Activated T-cell treated with anti-CD3 and anti-CD28 coated beads, Interleukin-2, amount 50 U/mL, for 72 hours (primary cell): ENCODE measurements around the gene UBE3B. TPM values are rescaled to one million over a fixed set of nuclear protein-coding genes. Genes with fewer than 3 reads are reported as not detected.
A peak's percentile ranks its signal among the peaks of the same experiment; 100 is the strongest.

ENCODE experiments used
- ATAC-seq, 2 donors: fragments of 150-1000 bp; cut with Tn5 transposase; replicated peaks in 1 of 2; 2 replicates each; pipeline ENCODE4 v1.10.0; 2021; ENCODE audit warnings: moderate library complexity in 2 of 2, mild to moderate bottlenecking in 1 of 2
- DNase-seq, 2 donors: peaks; one replicate each; pipeline ENCODE4 v3.0.0; 2021 to 2022; ENCODE audit warnings: mixed read lengths in 1 of 2
- H3K27ac Mint-ChIP-seq: one replicate; pipeline ENCODE4 v1.8.0; 2022; ENCODE audit warnings: mild to moderate bottlenecking, moderate library complexity, mixed read lengths
- H3K27me3 Mint-ChIP-seq: one replicate; pipeline ENCODE4 v1.8.0; 2022; ENCODE audit warnings: low read depth, mixed read lengths
- H3K36me3 Mint-ChIP-seq, 2 donors: one replicate each; pipeline ENCODE4 v1.8.0; 2022; ENCODE audit warnings: mixed read lengths in 2 of 2, mild to moderate bottlenecking in 1 of 2; ENCODE audit not compliant: insufficient read depth in 2 of 2
- H3K4me1 Mint-ChIP-seq: one replicate; pipeline ENCODE4 v1.8.0; 2022; ENCODE audit warnings: low read depth, mixed read lengths
- H3K4me3 Mint-ChIP-seq, 2 donors: one replicate each; pipeline ENCODE4 v1.8.0; 2022; ENCODE audit warnings: mild to moderate bottlenecking in 2 of 2, mixed read lengths in 2 of 2, moderate library complexity in 2 of 2
- H3K9me3 Mint-ChIP-seq, 2 donors: one replicate each; pipeline ENCODE4 v1.8.0; 2022; ENCODE audit warnings: mixed read lengths in 2 of 2
- total RNA-seq, 2 donors: library from RNA; stranded (reverse); gene quantifications; one replicate each; pipeline ENCODE4 v1.2.3, GENCODE V29; 2022

The UBE3B gene
- total RNA-seq, 2 donors from 2014 or later: 37.4 to 37.6 TPM

DNA sequence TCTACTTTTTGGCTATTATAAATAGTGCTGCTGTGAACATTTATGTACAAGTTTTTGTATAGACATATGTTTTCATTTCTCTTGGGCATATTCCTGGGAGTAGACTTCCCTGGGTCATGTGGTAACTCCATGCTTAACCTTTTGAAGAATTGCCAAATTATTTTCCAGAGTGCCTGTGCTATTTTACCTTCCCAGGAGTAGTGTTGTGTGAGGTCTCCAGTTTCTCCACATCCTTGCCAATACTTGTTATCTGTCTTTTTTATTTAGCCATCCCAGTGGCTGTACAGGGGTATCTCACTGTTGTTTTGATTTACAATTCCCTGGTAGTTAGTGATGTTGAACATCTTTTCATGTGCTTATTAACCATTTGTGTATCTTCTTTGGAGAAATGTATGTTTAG, 18.9 kb downstream of the UBE3B start:
- H3K36me3 Mint-ChIP-seq: peaks cover 4 to 13% of the 10 kb centered on the region in 2 donors

DNA sequence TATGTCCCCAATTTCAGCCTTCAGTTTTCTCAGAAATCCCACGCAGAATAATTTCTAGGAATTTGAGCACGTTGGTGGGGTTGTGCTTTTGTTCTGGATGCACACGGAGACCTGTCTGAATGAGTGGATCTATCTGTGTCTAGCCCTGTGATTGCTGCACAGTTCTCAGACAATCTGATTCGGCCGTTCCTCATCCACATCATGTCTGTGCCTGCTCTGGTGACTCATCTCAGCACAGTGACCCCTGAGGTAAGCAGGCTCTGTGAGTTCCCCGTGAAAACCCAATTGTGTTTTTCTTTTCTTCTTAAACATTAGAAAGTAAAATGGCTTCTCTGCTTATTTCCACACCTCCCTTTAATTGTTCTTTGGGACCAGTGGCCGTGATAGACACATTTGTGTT, 20.2 kb downstream of the UBE3B start:
- H3K4me1 Mint-ChIP-seq: no peaks in the 10 kb centered on the region
- peak overlapping the region; percentile 21 for H3K27ac Mint-ChIP-seq
- ATAC-seq (no peak), DNase-seq (no peak)
- H3K9me3 Mint-ChIP-seq: no peaks in the 10 kb centered on the region
- no peak overlapping the region for H3K4me3 Mint-ChIP-seq
- no peaks in the 10 kb centered on the region for H3K27me3 Mint-ChIP-seq
- H3K36me3 Mint-ChIP-seq: peaks cover 4 to 13% of the 10 kb centered on the region in 2 donors

More for the DNA sequence above, 18.9 kb downstream of the UBE3B start:
- H3K27me3 Mint-ChIP-seq: no peaks in the 10 kb centered on the region
- no peaks in the 10 kb centered on the region for H3K9me3 Mint-ChIP-seq
- no peaks in the 10 kb centered on the region for H3K4me1 Mint-ChIP-seq
- H3K27ac Mint-ChIP-seq: no peak overlapping the region
- DNase-seq: no peak
- ATAC-seq: no peak
- no peak overlapping the region for H3K4me3 Mint-ChIP-seq

DNA sequence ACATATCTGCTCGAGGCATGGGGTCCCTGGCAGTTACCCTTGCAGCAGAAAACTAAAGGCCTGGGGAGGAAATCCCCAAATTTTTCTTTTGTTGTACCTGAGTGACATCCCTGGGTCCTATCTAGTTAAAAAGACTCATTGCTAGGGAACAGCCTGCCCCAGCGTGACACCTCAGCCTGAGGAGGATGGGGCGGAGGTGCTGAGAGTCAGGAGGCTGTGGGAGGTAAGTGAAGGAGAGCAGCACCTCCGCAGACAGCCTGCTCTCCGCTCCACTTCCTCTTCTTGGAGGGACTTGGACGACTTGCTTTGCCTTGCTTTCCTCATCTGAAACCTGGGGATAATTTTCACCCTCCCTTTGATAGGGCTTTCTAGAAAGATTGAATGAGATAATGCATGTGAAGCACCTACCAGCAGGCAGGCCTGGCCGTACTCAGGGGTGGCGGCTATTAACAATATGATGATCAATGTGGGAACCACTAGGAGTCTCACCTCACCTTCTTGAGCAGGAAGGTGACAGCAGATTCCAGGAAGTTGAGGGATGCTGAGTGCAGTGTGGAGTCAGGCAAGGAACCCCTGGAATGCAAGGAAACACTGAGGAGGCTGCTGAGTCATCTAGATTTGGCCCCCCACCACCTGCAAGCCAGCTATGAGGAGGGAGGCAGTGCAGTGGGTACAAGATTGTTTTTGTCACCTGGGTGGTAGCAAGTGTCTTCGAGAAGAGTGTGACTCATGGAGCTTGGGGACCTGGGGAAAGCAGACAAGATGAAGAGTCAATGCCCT, 23.2 kb downstream of the UBE3B start:
- no peak overlapping the region for H3K27ac Mint-ChIP-seq

DNA sequence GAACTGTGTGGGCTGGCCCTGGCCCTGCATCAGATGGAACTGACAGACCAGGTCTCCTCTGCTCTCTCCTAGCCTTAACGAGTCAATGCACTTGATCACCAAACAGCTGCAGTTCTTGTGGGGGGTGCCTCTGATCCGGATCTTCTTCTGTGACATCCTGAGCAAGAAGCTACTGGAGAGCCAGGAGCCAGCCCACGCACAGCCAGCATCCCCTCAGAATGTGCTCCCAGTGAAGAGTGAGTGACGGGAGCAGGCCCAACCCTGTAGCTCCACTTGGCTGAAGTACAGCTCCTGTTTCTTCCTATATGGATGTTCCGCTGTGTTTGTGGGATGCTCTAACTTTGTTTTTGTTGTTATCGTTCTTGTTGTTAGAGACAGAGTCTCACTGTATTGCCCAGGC, 23.9 kb downstream of the UBE3B start:
- no peak overlapping the region for H3K4me3 Mint-ChIP-seq
- H3K27ac Mint-ChIP-seq: no peak overlapping the region
- H3K36me3 Mint-ChIP-seq: peaks cover 5 to 18% of the 10 kb centered on the region in 2 donors

More for the DNA sequence above, 23.2 kb downstream of the UBE3B start:
- Mint-ChIP-seq H3K4me3 (no peak overlapping the region), H3K4me1 (no peaks in the 10 kb centered on the region), H3K36me3 (peaks cover 5 to 18% of the 10 kb centered on the region in 2 donors), H3K9me3 (no peaks in the 10 kb centered on the region), H3K27me3 (no peaks in the 10 kb centered on the region)
- ATAC-seq: no peak
- DNase-seq: no peak

DNA sequence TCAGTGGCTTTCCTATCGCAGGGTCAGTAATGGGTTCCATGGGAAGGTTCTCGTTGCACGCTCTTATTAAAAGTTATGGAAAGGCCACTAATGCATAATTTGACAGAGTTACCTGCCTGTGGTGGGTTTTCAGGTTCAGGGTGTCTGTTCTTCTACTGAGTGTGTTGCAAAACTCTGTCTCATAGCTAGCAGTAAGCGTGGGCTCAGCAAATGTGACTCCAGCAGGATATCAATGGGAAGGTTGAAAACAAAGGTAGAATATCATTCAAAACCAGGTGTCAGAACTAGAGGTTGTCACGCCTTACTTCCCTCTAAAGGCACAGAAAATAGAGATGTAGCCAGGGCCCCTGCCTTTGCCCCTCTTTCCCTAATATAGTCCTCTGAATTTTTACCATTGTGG, 24.9 kb downstream of the UBE3B start:
- ATAC-seq: no peak
- H3K9me3 Mint-ChIP-seq: no peaks in the 10 kb centered on the region
- H3K27me3 Mint-ChIP-seq: no peaks in the 10 kb centered on the region
- H3K4me1 Mint-ChIP-seq: no peaks in the 10 kb centered on the region
- no peak overlapping the region for H3K27ac Mint-ChIP-seq
- H3K36me3 Mint-ChIP-seq: peaks cover 5 to 18% of the 10 kb centered on the region in 2 donors
- H3K4me3 Mint-ChIP-seq: no peak overlapping the region
- DNase-seq: no peak

More for the DNA sequence above, 23.9 kb downstream of the UBE3B start:
- Mint-ChIP-seq H3K27me3 (no peaks in the 10 kb centered on the region), H3K4me1 (no peaks in the 10 kb centered on the region), H3K9me3 (no peaks in the 10 kb centered on the region)
- ATAC-seq: no peak
- DNase-seq: no peak

DNA sequence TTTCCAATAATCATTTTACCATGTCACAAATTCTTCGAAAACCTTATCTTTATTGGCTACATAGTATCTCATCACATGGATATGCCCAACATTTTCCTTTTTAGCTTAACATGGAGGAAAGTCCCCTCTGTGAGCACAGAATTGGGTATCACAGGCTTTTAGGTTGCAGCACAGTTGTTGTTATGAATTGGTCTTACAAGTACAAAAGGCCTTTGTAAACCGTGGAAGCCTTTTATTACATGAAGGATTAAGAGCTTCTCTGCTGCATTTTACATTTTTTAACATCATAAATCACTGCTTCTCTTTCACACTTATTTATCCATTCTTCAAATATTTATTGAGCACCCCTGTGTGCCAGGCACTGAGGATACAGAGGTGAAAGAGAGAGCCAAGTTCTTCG, 26.2 kb downstream of the UBE3B start:
- ATAC-seq (no peak), DNase-seq (no peak)
- Mint-ChIP-seq H3K36me3 (peaks cover 5 to 12% of the 10 kb centered on the region in 2 donors), H3K4me3 (no peak overlapping the region), H3K9me3 (no peaks in the 10 kb centered on the region), H3K27ac (no peak overlapping the region), H3K27me3 (no peaks in the 10 kb centered on the region), H3K4me1 (no peaks in the 10 kb centered on the region)

DNA sequence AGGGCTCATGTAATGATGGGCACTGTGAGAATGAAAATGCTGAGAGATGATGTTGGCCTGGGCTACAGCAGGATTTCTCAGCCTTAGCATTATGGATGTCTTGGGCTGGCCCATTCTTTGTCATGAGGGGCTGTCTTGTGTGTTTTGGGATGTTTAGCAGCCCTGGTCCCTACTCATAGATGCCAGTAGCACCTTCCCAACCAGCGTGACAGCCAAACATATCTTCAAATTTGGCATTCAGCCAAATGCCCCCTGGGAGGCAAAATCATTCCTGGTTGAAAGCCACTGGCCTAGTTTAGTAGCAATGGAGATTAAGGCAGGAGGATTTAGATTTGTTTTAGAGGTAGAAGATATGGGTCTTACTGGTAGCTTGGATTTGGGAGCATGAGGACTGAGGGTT, 26.6 kb downstream of the UBE3B start:
- H3K4me1 Mint-ChIP-seq: no peaks in the 10 kb centered on the region
- ATAC-seq (no peak), DNase-seq (no peak)
- no peak overlapping the region for H3K4me3 Mint-ChIP-seq
- no peaks in the 10 kb centered on the region for H3K27me3 Mint-ChIP-seq
- H3K36me3 Mint-ChIP-seq: peaks cover 5 to 10% of the 10 kb centered on the region in 2 donors
- H3K9me3 Mint-ChIP-seq: no peaks in the 10 kb centered on the region
- no peak overlapping the region for H3K27ac Mint-ChIP-seq

DNA sequence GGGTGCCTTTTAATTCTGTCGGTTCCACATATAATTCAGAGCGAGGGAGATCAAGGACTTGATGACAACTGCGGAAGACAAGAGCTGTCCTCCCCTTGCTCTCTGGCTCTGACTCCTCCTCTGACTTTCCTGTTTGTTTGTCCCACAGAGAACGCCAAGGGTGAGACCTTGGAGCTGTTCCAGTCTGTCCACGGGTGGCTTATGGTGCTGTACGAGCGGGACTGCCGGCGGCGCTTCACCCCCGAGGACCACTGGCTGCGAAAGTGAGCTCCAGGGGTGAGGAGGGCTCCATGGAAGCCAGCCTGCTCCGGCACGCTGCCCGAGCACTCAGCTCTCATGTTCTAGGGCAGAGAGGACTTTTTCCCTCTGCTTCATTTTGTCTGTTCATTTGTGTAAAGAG, 32.8 kb downstream of the UBE3B start:
- H3K36me3 Mint-ChIP-seq: peaks cover 5 to 6% of the 10 kb centered on the region in 2 donors
- H3K9me3 Mint-ChIP-seq: no peaks in the 10 kb centered on the region
- no peaks in the 10 kb centered on the region for H3K27me3 Mint-ChIP-seq
- no peak overlapping the region for H3K4me3 Mint-ChIP-seq
- ATAC-seq (no peak), DNase-seq (no peak)
- no peaks in the 10 kb centered on the region for H3K4me1 Mint-ChIP-seq
- H3K27ac Mint-ChIP-seq: no peak overlapping the region

DNA sequence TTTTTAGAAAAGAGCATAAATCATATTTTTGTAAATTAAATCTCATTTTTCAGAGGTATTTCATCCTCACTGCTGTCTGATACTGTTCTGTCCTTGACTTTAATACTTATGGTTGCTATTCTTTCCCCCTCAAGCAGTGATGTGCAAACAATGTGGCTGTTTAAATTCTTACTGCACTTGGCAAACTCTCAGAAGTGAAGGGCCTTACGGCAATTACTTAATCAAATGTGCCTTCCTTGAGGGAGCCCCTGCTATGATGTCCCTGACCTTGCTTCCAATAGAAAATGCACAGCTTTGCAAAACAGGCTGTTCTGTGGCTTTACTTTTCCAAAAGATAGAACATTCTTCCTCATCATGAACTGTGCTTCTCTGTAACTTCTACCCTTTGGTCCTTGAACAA, 35.2 kb downstream of the UBE3B start:
- ATAC-seq (no peak), DNase-seq (no peak)
- Mint-ChIP-seq H3K27ac (no peak overlapping the region), H3K27me3 (no peaks in the 10 kb centered on the region), H3K4me1 (no peaks in the 10 kb centered on the region), H3K9me3 (no peaks in the 10 kb centered on the region), H3K4me3 (no peak overlapping the region), H3K36me3 (peaks cover 5 to 10% of the 10 kb centered on the region in 2 donors)

DNA sequence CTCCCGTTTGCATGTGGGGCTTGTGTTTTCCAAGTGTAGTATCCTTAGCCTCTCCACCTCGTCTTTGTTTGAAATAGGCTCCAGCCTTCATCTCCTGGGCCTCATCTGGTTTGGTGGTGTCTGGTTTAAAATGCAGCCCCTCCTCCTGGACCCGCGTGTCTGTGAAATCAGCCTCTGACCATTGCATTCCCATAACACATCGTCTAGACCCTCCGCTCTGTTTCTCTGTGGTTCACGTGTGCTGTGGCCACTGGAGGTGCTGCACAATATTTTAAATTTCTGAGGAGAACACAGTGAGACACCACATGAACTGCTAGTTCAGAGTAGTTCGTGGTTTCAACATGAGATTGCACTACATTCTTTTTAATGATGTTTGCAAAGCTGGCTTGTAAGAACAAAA, 35.6 kb downstream of the UBE3B start:
- no peak for DNase-seq
- H3K4me1 Mint-ChIP-seq: no peaks in the 10 kb centered on the region
- no peaks in the 10 kb centered on the region for H3K27me3 Mint-ChIP-seq
- no peak for ATAC-seq
- no peaks in the 10 kb centered on the region for H3K9me3 Mint-ChIP-seq
- H3K4me3 Mint-ChIP-seq: no peak overlapping the region
- no peak overlapping the region for H3K27ac Mint-ChIP-seq
- peaks cover 5 to 12% of the 10 kb centered on the region in 2 donors for H3K36me3 Mint-ChIP-seq

DNA sequence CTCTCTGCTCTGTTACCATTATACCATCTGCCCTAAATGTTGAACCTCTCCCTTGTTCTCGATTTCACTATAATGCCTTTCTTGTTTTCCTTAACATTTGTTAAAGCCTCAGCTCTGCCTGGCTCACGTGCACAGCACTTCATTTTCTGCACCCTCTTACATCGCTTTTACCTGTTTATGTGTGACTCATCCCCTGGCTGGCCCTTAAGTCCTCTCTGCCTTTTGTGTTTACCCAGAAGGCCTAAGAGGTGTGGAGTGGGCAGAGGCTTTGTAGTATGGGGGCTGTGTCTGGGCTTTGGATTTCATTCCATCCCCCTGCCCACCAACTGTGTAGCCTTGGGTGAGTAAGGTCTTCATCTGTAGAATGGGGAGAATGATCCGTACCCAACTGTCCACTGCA, 36.5 kb downstream of the UBE3B start:
- H3K4me3 Mint-ChIP-seq: no peak overlapping the region
- H3K27me3 Mint-ChIP-seq: no peaks in the 10 kb centered on the region
- H3K27ac Mint-ChIP-seq: no peak overlapping the region
- H3K4me1 Mint-ChIP-seq: no peaks in the 10 kb centered on the region
- no peaks in the 10 kb centered on the region for H3K9me3 Mint-ChIP-seq
- ATAC-seq: no peak
- H3K36me3 Mint-ChIP-seq: peaks cover 5 to 12% of the 10 kb centered on the region in 2 donors
- no peak for DNase-seq

DNA sequence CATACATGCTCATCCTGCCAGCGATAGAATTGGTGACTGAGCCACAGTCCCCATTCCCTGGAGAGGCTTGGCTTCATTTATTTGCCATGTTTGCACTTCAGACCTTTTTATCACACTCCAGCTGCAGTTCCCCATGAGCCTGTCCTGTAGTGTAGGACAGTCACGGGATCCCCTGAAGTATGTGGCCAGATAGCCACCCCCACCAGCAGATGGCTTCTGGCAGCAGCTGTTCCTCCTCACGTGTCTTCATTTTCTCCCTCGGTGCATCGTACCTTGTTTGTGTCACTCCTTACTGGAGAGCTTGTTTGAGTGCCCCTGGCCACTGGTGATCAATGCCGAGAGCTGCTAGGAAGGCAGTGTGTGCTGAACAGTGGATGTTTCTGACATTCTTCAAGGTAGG, 40.2 kb downstream of the UBE3B start:
- Mint-ChIP-seq H3K27ac (no peak overlapping the region), H3K4me1 (no peaks in the 10 kb centered on the region), H3K36me3 (peaks cover 1 to 6% of the 10 kb centered on the region in 2 donors), H3K4me3 (no peak overlapping the region), H3K27me3 (no peaks in the 10 kb centered on the region), H3K9me3 (no peaks in the 10 kb centered on the region)
- DNase-seq: no peak
- no peak for ATAC-seq

DNA sequence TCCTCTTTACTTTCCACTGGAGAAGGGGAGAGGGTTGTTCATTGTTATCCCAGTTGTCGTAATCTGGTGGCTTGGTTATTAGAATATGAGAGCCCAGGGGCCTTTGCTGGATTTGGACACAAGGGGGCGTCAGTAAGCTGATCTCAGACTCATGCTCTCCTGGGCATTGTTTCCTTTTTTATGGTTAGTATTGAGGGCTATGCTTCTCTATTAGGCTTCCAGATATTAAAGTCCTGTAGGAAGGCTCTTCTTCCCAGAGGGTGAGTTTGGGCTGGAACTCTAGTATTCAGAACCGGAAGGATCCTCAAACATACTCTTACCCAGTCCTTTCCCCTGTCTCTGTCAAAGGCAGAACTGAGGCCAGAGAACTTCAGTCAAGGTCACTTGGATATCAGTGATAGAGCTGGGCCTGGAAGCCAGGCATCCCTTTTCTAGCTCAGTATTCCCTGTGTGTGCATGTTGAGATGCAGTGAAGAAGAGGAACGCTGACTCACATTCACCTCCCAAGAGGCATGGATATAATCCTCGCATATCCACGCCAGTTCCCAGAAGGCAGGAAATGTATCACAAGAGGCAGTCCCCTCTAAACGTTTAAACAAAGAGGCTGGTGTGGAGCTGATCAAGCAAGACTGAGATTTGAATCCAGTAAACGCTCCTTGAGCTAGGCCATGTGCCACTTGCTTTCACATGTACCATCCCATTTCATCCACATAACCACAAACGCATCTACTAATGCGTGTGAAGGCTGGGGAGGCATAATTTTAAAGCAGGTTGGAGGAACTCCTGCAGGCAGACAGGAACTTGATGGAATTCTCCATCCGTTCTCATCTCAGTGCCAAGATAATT, 41.6 kb downstream of the UBE3B start:
- ATAC-seq (no peak), DNase-seq (peak; percentile 48 to 54)
- no peak overlapping the region for H3K4me3 Mint-ChIP-seq
- no peaks in the 10 kb centered on the region for H3K27me3 Mint-ChIP-seq
- H3K36me3 Mint-ChIP-seq: peaks cover 1 to 6% of the 10 kb centered on the region in 2 donors
- H3K27ac Mint-ChIP-seq: no peak overlapping the region
- H3K4me1 Mint-ChIP-seq: no peaks in the 10 kb centered on the region
- H3K9me3 Mint-ChIP-seq: no peaks in the 10 kb centered on the region
